Kidney (tissue), 14 donors: ENCODE measurements around the gene SRD5A3. TPM values are rescaled to one million over a fixed set of nuclear protein-coding genes. Genes with fewer than 3 reads are reported as not detected.

Source experiments
- DNase-seq, 5 donors: peaks; one replicate each; pipeline ENCODE4 v3.0.0-alpha.2; 2013 to 2020
- FAIRE-seq: peaks from 2 replicates; lab custom pipeline; 2012; peaks lifted over from hg19 to GRCh38; lab: Jason Lieb, UNC
- H3K27ac ChIP-seq, 2 donors: one replicate each; pipeline ENCODE4 v1.7.0; 2013; ENCODE audit warnings: low read depth in 2 of 2, low read length in 2 of 2, inconsistent platforms in 1 of 2
- H3K27me3 ChIP-seq: one replicate; pipeline ENCODE4 v1.7.1; 2013; ENCODE audit warnings: low read length, inconsistent platforms; ENCODE audit not compliant: control insufficient read depth, insufficient read depth
- H3K36me3 ChIP-seq, 3 donors: one replicate each; pipeline versions ENCODE4 v1.7.0 to v1.7.1; 2013; ENCODE audit warnings: low read length in 3 of 3, control low read depth in 1 of 3, inconsistent platforms in 1 of 3; ENCODE audit not compliant: insufficient read depth in 3 of 3, control insufficient read depth in 2 of 3
- H3K4me1 ChIP-seq, 3 donors: one replicate each; pipeline versions ENCODE4 v1.7.0 to v1.7.1; 2013; ENCODE audit warnings: low read length in 3 of 3, inconsistent platforms in 1 of 3, low read depth in 1 of 3; ENCODE audit not compliant: control insufficient read depth in 2 of 3, insufficient read depth in 2 of 3
- H3K4me3 ChIP-seq, 3 donors: one replicate each; pipeline versions ENCODE4 v1.7.0 to v1.8.1; 2013; ENCODE audit warnings: low read length in 3 of 3, control low read depth in 1 of 3, inconsistent platforms in 1 of 3
- H3K9ac ChIP-seq, 3 donors: one replicate each; pipeline versions ENCODE4 v1.7.0 to v1.7.1; 2013; ENCODE audit warnings: low read length in 3 of 3, control low read depth in 1 of 3, inconsistent platforms in 1 of 3
- H3K9me3 ChIP-seq, 3 donors: one replicate each; pipeline versions ENCODE4 v1.7.0 to v1.7.1; 2013; ENCODE audit warnings: low read length in 3 of 3, control low read depth in 1 of 3, inconsistent platforms in 1 of 3; ENCODE audit not compliant: control insufficient read depth in 2 of 3, insufficient read depth in 1 of 3
- intact Hi-C: fragments of 100-400 bp; cut with DNase I; formaldehyde crosslinking; loops from one replicate; pipeline ENCODE4 v1.11.1; 2022
- polyA plus RNA-seq: library from polyadenylated mRNA; stranded (reverse); fragments of 350-450 nt; fragmentation: Illumina TruSeq; extraction: RNeasy Lipid Tissue Mini Kit (QIAGEN cat#74804); gene quantifications from one replicate; pipeline ENCODE4 v1.2.3, GENCODE V29; 2014; ENCODE audit warnings: low read depth, low replicate concordance; ENCODE audit not compliant: insufficient read depth
- total RNA-seq: library from RNA; stranded (reverse); fragmentation: NEBNext Ultra II Directional; extraction: Animal tissue kit (Norgen Biotek cat#: 25700); gene quantifications from one replicate; pipeline ENCODE4 v1.2.1, GENCODE V29; 2021
- TF ChIP-seq, protein P1 (sequence below): IDR thresholded peaks from 3 replicates; pipeline ENCODE4 v1.5.1; 2012; ENCODE audit warnings: mild to moderate bottlenecking, moderate library complexity, borderline replicate concordance; ENCODE audit not compliant: insufficient read depth; ENCODE audit errors: extremely low read depth
- donor health status: control.
- donor health status: control.
- donor health status: control.
- donor health status: control.
- donor health status: control.
- donor health status: DM: yes; HTN: yes; CAD: no.
- donor health status: Normal renal cell carcinoma (clear cell type).

The SRD5A3 gene
- total and polyA plus RNA-seq, 2 donors from 2014 or later, result 10.6 to 21.5 TPM

DNA sequence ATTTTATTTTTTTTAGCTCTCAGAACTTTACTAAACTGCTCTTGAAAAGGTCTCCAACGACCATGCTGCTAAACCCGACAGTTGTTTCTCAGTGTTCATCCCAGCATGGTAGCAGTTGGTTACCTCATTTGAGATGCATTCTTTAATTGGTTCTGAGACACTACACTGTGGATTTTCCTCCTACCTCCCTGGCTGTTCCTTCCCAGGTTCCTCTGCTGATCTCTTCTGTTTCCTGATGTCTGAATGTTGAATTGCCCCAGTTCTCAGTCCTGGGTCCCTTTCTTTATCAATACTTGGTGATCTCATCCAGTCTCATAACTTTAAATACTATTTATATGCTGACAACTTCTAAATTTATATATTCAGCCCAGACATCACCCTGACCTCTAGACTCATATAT, 30.7 kb downstream of the SRD5A3 start:
- no peaks in the 10 kb centered on the region for H3K36me3 ChIP-seq
- H3K9ac ChIP-seq, result no peak overlapping the region
- no peaks in the 10 kb centered on the region for H3K9me3 ChIP-seq
- H3K4me3 ChIP-seq, result no peak overlapping the region
- H3K4me1 ChIP-seq, result no peaks in the 10 kb centered on the region
- intact Hi-C loops, result no loop called here
- no peak overlapping the region for H3K27ac ChIP-seq
- H3K27me3 ChIP-seq, result no peaks in the 10 kb centered on the region
- TF ChIP-seq, protein P1, sequence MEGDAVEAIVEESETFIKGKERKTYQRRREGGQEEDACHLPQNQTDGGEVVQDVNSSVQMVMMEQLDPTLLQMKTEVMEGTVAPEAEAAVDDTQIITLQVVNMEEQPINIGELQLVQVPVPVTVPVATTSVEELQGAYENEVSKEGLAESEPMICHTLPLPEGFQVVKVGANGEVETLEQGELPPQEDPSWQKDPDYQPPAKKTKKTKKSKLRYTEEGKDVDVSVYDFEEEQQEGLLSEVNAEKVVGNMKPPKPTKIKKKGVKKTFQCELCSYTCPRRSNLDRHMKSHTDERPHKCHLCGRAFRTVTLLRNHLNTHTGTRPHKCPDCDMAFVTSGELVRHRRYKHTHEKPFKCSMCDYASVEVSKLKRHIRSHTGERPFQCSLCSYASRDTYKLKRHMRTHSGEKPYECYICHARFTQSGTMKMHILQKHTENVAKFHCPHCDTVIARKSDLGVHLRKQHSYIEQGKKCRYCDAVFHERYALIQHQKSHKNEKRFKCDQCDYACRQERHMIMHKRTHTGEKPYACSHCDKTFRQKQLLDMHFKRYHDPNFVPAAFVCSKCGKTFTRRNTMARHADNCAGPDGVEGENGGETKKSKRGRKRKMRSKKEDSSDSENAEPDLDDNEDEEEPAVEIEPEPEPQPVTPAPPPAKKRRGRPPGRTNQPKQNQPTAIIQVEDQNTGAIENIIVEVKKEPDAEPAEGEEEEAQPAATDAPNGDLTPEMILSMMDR, result no peak
- DNase-seq (no peak), FAIRE-seq (no peak)

DNA sequence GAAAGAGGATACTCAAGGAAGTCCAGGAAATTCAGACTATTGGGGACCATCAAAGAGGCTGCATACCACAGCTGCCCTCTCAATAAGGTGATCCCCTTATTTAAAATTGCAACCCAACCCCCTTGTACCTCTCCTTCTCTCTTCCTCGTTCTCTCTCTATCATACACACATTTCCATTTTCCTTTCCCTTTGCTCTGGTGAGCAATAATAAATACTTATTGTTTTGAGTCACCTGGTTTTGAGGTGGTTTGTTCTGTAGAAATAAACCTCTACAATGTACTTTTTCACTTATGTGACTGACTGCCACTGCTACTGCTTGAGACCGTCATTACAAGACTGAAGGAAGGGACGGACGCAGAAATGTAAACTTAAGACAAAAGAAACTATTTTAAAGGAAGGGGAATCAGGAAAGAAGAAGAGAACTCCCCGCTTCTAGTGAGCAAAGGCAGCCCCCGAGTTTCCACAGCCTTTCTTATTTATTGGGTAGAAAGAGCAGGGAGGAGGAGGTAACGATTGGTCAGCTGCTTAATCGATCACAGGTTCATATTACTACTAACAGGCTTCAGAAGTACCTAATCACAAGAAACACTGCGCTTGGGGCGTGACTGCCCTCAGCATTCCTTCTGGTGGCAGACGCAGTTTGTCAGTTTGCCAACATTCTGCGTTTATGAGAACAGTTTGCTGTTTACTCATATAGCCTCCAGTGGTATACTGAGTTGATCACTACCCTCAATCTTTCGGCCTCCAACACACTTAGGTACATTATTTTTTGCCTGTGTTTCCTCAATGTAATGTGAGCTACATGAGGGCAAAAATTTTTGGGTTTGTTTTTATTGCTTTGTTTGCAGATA, 32.8 kb downstream of the SRD5A3 start:
- FAIRE-seq (no peak), DNase-seq (no peak)
- no peaks in the 10 kb centered on the region for H3K9me3 ChIP-seq
- intact Hi-C loops, result no loop called here
- no peak overlapping the region for H3K9ac ChIP-seq
- H3K27ac ChIP-seq, result no peak overlapping the region
- no peaks in the 10 kb centered on the region for H3K4me1 ChIP-seq
- TF ChIP-seq, protein P1, result no peak
- H3K4me3 ChIP-seq, result no peak overlapping the region
- H3K36me3 ChIP-seq, result no peaks in the 10 kb centered on the region
- H3K27me3 ChIP-seq, result no peaks in the 10 kb centered on the region

GRCh38 chr4:55380576-55380975, 34.5 kb downstream of the SRD5A3 start:
- DNase-seq (no peak), FAIRE-seq (no peak)
- Histone ChIP-seq H3K36me3 (no peaks in the 10 kb centered on the region), H3K27ac (no peak overlapping the region), H3K9me3 (no peaks in the 10 kb centered on the region), H3K9ac (no peak overlapping the region), H3K4me3 (no peak overlapping the region), H3K4me1 (no peaks in the 10 kb centered on the region), H3K27me3 (no peaks in the 10 kb centered on the region)
- TF ChIP-seq, protein P1, result no peak
- intact Hi-C loops, result no loop called here
